HG02642 (cell line): ENCODE measurements around the gene TGFB2.

Source experiments
- ATAC-seq: cut with Tn5 transposase; IDR thresholded peaks from one replicate; pipeline ENCODE4 v1.9.1; 2021; ENCODE audit warnings: mild to moderate bottlenecking; ENCODE audit not compliant: unreplicated experiment, poor library complexity

TGFB2 gene

DNA sequence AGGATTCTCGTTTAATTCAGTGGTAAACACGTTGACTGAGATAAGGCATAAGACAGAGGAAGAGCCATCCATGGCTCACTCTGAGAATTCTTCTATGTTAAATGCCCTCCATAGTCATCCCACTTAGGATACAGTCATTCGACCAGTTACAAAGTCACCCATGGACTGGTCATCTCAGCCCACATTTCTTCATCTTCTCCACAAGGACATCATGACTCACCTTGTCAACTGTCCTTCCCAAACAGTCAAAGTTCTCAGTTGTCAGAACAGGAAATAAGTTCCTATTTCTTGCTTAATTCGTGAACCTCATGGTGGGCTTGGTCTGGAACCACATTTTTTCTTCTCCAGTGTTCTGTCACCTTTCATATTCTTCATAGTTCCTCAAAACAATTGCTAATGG lies 133.2 kb downstream of the TGFB2 start:
- ATAC-seq: no peak

DNA sequence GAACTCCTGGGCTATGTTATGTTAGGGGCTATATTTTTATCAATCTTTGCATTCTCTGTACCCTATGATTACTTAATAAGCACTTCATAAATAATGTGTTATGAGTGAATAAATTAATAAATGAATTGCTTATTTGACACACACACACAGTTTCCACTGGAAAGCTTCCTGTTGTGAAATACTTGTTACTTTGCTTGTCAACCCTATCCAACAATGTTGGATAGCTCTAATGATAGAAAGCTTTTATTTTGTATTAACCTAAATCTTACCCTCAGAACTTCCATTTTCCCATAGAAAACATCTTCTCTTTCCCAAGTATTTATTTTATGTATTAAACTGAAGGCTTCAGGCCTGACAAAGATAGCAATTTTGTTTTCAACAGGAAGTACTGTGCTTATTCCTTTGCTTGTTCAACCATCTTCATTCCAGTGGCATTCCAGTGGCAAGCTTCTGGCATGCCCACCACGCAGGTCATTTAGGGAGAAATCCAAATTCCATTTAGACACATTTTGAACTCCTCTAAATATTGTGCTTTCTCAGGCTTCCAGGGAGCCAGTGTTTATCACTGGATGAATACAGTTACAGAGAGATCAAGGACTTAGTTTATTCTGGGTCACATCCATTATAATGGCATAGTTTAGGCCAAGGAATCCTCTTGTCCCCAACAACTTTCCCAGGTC lies 134.4 kb downstream of the TGFB2 start:
- ATAC-seq: no peak

DNA sequence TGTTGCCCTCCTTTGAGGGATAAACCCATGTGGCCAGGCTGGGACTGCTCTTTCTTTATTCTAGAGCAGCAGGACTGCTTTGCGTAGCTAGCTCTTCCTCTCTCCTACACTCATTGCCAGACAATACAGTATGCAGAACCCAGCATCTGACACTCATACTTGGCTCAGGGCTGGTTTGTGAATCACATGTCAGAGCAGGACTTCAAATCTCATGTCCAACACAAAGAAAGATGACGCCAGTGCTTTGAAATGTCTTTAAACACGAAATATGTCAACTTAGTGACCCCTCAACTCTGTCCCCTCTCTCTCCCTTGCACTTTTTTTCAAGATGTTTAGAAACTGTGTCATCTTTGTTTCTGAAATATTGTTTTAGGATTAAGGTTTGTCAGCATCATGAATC lies 135.0 kb downstream of the TGFB2 start:
- ATAC-seq: no peak

DNA sequence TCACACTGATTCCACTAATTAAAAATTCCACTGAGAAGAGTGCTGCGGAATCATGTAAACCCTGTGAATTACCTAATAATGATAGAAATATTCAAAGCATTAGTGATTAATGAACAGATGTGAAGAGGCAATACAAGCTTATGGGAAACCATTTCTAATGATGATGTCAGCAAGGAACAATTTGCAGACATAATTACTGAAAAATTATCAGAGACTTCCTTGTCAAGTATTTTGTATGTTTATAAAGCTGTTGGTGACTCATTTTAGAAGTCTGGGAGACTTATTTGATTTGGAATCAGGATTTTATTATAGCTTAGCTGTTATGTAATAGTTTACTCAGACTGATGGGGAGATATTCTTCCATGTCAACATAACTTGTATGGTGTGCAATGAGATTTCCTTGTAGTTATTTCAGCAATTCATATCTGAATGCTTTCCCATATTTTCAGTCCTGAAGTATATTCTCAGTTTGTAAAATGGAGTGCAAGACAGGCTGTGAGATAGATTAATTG lies 135.5 kb downstream of the TGFB2 start:
- no peak for ATAC-seq

DNA sequence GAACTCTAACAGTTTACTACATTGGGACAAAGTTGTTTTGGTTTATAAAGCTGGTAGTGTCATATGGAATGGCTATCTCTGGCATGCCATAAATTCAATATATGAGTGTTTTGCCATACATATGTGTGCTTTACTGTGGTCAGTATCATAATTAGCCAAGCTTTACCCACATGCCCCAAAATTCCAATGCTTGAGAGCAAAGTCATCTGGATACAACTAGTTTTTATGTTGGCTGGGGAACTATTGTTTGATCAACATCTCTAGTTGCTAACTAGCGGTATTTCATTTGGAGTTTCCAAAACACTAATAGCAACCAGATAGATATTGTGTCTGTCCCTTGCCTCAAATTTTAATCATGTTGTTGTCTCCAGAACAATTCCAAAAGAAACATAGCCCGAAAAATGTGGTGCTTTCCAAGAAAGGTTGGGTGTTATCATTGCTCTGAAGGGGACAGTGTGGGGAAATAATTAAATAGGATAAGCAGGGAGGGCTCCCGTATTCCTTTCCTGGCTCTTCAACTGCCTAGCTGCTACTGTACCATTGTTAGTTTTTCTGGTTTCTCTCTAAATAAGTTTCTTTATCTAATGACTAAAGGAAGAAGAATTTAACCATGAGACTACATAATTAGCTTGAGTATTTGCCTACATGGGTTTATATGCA lies 136.1 kb downstream of the TGFB2 start:
- no peak for ATAC-seq

DNA sequence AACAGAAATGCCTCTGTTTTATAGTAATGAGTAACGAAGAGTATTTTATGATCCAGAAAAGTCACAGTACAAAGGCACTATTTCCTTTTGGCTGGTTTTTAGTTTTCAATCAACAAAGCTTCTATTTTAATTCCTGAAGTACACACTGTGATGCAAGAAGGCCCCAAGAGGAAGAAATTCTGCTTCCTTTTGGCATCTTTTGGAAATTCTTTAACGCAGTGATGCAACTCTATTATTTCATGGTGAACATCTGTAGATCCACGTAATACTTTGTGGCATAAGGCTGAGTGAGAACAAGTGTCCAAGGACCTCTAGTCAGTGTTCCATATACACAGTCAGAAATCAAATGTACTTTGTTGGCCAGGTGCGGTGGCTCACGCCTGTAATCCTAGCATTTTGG lies 137.5 kb downstream of the TGFB2 start:
- ATAC-seq: no peak

DNA sequence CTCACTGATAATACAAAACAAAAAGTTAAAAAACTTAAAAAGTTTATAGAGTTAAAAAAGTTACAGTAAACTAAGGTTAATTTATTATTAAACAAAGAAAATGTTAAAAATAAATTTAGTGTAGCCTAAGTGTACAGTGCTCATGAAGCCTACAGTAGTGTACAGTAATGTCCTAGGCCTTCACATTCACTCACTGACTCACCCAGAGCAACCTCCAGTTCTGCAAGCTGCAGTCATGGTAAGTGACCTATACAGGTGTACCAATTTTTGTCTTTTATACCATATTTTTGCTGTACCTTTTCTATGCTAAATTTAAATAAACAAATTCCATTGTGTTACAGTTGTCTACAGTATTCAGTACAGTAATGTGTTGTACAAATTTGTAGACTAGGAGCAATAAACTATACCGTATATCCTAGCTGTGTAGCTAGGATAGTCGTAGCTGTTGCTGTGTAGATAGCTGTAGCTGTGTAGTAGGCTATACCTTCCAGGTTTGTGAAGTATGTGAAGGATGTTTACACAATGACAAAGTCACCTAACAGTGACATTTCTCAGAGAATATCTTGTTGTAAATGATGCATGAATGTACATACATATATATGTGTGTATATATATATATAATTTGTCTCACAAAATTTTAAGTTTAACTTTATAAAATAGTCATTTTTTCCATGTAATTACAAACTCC lies 140.2 kb downstream of the TGFB2 start:
- ATAC-seq: no peak

DNA sequence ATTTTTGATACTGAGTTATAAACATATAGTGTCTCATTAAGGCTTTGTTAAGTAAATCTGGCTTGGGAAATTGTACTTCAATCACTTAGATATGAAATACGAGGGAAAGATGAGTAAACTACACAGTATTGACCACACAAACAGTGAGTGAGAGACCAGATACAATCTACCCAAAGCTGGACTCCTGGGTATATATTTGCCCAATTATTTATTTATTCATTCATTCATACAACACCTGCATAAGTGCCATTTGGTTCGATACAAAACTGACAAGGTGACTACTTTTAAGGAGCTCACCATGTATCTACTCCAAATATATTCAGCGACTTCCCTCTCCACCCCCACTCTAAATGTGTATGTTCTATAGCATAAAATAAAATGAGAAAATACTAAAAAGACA lies 143.4 kb downstream of the TGFB2 start:
- no peak for ATAC-seq

DNA sequence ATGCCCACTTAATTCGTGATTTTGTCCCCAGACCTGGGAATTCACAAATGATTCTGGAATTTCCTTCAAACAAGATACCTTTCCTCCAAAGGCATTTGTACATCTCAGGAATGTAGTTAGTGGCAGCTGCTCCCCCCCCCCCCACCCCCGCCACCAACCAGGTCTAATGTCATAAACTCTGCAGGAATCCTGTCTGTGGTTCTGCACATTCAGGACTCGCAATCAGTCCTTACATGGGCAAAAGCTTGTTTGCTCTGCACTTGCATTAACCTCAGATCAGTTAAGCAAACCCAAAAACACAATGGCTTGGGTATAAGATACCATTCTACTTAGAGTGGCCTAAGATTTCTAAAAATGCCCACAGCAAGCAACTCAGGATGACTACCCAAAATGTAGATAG lies 143.8 kb downstream of the TGFB2 start:
- ATAC-seq: no peak

DNA sequence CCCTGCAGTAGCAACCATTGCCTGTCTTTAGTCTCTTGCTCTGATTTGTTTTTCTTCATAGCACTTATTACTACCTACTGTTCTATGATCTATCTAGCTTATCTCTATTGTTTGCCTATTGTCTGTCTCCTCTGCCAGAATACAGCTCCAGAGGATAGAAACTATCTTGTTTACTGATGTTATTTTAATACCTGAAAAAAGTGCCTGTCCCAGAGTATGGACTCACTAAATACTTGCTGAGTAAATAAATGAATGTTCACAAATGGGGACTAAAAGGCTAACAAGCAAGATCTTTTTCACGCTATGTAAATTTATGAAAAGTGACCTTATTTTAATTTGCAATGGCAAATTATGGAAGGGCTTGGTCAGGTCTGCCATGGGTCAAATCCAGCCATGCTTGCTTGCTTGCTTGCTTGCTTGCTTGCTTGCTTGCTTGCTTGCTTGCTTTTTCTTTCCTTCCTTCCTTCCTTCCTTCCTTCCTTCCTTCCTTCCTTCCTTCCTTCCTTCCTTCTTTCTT lies 145.3 kb downstream of the TGFB2 start:
- ATAC-seq: no peak

DNA sequence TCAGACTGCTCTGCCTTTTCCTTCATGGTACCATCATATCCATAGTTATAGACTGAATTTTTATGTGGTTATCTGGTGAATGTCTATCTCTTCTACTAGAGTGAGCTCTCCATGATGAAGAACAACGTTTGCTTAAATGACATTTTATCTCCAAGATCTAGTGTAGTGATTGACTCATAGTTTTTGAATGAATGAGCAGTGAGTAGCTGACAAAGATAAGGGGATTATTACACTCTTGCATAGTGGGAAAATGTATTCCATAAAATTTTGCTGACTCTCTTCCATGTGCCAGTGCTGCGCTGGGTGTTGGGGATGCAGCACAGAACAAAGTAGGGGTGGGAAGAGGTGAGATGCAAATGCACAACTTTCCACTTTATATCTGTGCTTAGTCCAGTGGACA lies 147.7 kb downstream of the TGFB2 start:
- no peak for ATAC-seq

DNA sequence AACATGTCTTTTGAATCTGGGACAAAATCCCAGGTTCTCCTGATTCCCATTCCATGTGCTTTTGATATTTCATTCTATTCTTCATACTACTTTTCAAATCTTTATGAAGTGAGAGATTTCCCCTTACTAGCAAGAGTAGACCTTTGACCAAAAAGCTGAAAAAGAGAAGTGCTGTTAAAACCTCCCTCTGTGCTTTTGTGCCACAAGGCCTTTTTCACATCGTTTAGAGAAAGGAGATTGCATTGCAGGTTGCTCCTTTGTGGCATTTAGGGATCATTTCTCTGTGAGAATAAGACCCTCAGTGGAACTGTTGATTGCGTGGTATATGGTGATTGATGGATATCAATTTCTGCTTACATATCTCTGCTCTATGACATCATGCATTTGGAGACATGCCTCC lies 148.8 kb downstream of the TGFB2 start:
- ATAC-seq: no peak
